Keratinocyte (primary cell): ENCODE measurements around the gene GPR146.

Source experiments
- CTCF ChIP-seq, 3 experiments: IDR thresholded peaks in 1 of 3; conservative IDR thresholded peaks in 1 of 3; optimal IDR thresholded peaks in 1 of 3; 2 replicates in 2 of 3; 3 replicates in 1 of 3; pipeline versions ENCODE3 to v1.5.1; 2011; ENCODE audit warnings: low read length in 3 of 3, mild to moderate bottlenecking in 3 of 3, moderate library complexity in 2 of 3, control low read depth in 1 of 3, inconsistent platforms in 1 of 3; ENCODE audit not compliant: insufficient read depth in 2 of 3; ENCODE audit errors: extremely low read depth in 1 of 3
- EZH2 ChIP-seq: IDR thresholded peaks from one replicate; pipeline ENCODE4 v1.6.1; 2012; ENCODE audit warnings: inconsistent platforms, mild to moderate bottlenecking, low read length, moderate library complexity

GRCh38 chr7:1078985-1079384 is 34.6 kb downstream of the GPR146 start:
- TF ChIP-seq CTCF (optimal IDR thresholded peaks at IDR 0.05 in 1 of 3, IDR thresholded peaks at IDR 0.05 in 1 of 3, conservative IDR thresholded peaks at IDR 0.05 in 1 of 3; ENCODE audit: extremely low read depth in 1 of 3, insufficient read depth in 2 of 3, low read length in 3 of 3) (no peak), EZH2 (no peak)
